ENCODE results near the gene CALM1. TPM values are rescaled to one million over a fixed set of nuclear protein-coding genes. Genes with fewer than 3 reads are reported as not detected.

The CALM1 gene
- total RNA-seq, 1 donor: 227 TPM

GRCh38 chr14:90383731-90384542, 12.9 kb upstream of the CALM1 start:
- no peaks in the 10 kb centered on the region for H3K27me3 ChIP-seq (ENCODE audit: insufficient read depth, low read length)
- H3K4me2 ChIP-seq (ENCODE audit: insufficient read depth, low read length): peak overlapping the region; percentile 99
- peak overlapping the region; percentile 100 for H3K27ac ChIP-seq (ENCODE audit: low read depth, low read length)
- H3K4me3 ChIP-seq (ENCODE audit: insufficient read depth, low read length): peak overlapping the region; percentile 90
- no peaks in the 10 kb centered on the region for H3K9me3 ChIP-seq (ENCODE audit: low read depth, low read length)
- no peaks in the 10 kb centered on the region for H4K20me1 ChIP-seq (ENCODE audit: insufficient read depth, low read length)
- peaks cover 57% of the 10 kb centered on the region for H3K4me1 ChIP-seq (ENCODE audit: insufficient read depth, low read length)
- H3K79me2 ChIP-seq (ENCODE audit: insufficient read depth, low read length): no peaks in the 10 kb centered on the region
- DNase-seq (ENCODE audit: insufficient read length, low spot score, missing footprints): no peak
- peak overlapping the region; percentile 84 for H2AFZ ChIP-seq (ENCODE audit: low read length)
- no peak for TF ChIP-seq CTCF (IDR thresholded peaks at IDR 0.05; ENCODE audit: extremely low read depth, low read depth, low read length)
- H3K36me3 ChIP-seq (ENCODE audit: insufficient read depth, low read length): no peaks in the 10 kb centered on the region

- TF ChIP-seq CTCF (IDR thresholded peaks at IDR 0.05; ENCODE audit: extremely low read depth, low read depth, low read length): no peak
- no peaks in the 10 kb centered on the region for H3K27me3 ChIP-seq (ENCODE audit: insufficient read depth, low read length)
- no peak overlapping the region for H2AFZ ChIP-seq (ENCODE audit: low read length)
- H3K4me2 ChIP-seq (ENCODE audit: insufficient read depth, low read length): peak overlapping the region; percentile 99
- H4K20me1 ChIP-seq (ENCODE audit: insufficient read depth, low read length): no peaks in the 10 kb centered on the region
- peak; percentile 78 for DNase-seq (ENCODE audit: insufficient read length, low spot score, missing footprints)
- H3K27ac ChIP-seq (ENCODE audit: low read depth, low read length): peak overlapping the region; percentile 100
- no peaks in the 10 kb centered on the region for H3K79me2 ChIP-seq (ENCODE audit: insufficient read depth, low read length)
- H3K4me1 ChIP-seq (ENCODE audit: insufficient read depth, low read length): peaks cover 62% of the 10 kb centered on the region
- peak overlapping the region; percentile 90 for H3K4me3 ChIP-seq (ENCODE audit: insufficient read depth, low read length)
- no peaks in the 10 kb centered on the region for H3K9me3 ChIP-seq (ENCODE audit: low read depth, low read length)
- H3K36me3 ChIP-seq (ENCODE audit: insufficient read depth, low read length): no peaks in the 10 kb centered on the region
Observed at GRCh38 chr14:90384543-90384911, 12.3 kb upstream of the CALM1 start.

GRCh38 chr14:90386321-90386720, 10.5 kb upstream of the CALM1 start:
- Histone ChIP-seq H3K4me3 (ENCODE audit: insufficient read depth, low read length) (no peak overlapping the region), H3K4me1 (ENCODE audit: insufficient read depth, low read length) (peaks cover 58% of the 10 kb centered on the region), H3K4me2 (ENCODE audit: insufficient read depth, low read length) (no peak overlapping the region), H2AFZ (ENCODE audit: low read length) (no peak overlapping the region), H3K36me3 (ENCODE audit: insufficient read depth, low read length) (no peaks in the 10 kb centered on the region), H3K79me2 (ENCODE audit: insufficient read depth, low read length) (no peaks in the 10 kb centered on the region), H4K20me1 (ENCODE audit: insufficient read depth, low read length) (no peaks in the 10 kb centered on the region), H3K9me3 (ENCODE audit: low read depth, low read length) (no peaks in the 10 kb centered on the region), H3K27ac (ENCODE audit: low read depth, low read length) (no peak overlapping the region), H3K27me3 (ENCODE audit: insufficient read depth, low read length) (no peaks in the 10 kb centered on the region)
- no peak for DNase-seq (ENCODE audit: insufficient read length, low spot score, missing footprints)
- no peak for TF ChIP-seq CTCF (IDR thresholded peaks at IDR 0.05; ENCODE audit: extremely low read depth, low read depth, low read length)

GRCh38 chr14:90387206-90387760, 9.5 kb upstream of the CALM1 start:
- DNase-seq (ENCODE audit: insufficient read length, low spot score, missing footprints): no peak
- peak overlapping the region; percentile 68 for H3K27ac ChIP-seq (ENCODE audit: low read depth, low read length)

More at GRCh38 chr14:90387206-90387760, 9.5 kb upstream of the CALM1 start:
- Histone ChIP-seq H3K4me1 (ENCODE audit: insufficient read depth, low read length) (peaks cover 49% of the 10 kb centered on the region), H3K4me3 (ENCODE audit: insufficient read depth, low read length) (no peak overlapping the region), H3K27me3 (ENCODE audit: insufficient read depth, low read length) (no peaks in the 10 kb centered on the region), H4K20me1 (ENCODE audit: insufficient read depth, low read length) (no peaks in the 10 kb centered on the region), H3K9me3 (ENCODE audit: low read depth, low read length) (no peaks in the 10 kb centered on the region), H2AFZ (ENCODE audit: low read length) (peak overlapping the region; percentile 53), H3K4me2 (ENCODE audit: insufficient read depth, low read length) (peak overlapping the region; percentile 57), H3K36me3 (ENCODE audit: insufficient read depth, low read length) (no peaks in the 10 kb centered on the region), H3K79me2 (ENCODE audit: insufficient read depth, low read length) (no peaks in the 10 kb centered on the region)
- TF ChIP-seq CTCF (IDR thresholded peaks at IDR 0.05; ENCODE audit: extremely low read depth, low read depth, low read length): no peak

All from osteoblast (primary cell).